ENCODE measurements around the gene ITPR3. TPM values are rescaled to one million over a fixed set of nuclear protein-coding genes. Genes with fewer than 3 reads are reported as not detected.

Gene ITPR3
- total RNA-seq, 4 donors from 2014 or later, result 11.8 to 25.0 (median 19.6) TPM

DNA sequence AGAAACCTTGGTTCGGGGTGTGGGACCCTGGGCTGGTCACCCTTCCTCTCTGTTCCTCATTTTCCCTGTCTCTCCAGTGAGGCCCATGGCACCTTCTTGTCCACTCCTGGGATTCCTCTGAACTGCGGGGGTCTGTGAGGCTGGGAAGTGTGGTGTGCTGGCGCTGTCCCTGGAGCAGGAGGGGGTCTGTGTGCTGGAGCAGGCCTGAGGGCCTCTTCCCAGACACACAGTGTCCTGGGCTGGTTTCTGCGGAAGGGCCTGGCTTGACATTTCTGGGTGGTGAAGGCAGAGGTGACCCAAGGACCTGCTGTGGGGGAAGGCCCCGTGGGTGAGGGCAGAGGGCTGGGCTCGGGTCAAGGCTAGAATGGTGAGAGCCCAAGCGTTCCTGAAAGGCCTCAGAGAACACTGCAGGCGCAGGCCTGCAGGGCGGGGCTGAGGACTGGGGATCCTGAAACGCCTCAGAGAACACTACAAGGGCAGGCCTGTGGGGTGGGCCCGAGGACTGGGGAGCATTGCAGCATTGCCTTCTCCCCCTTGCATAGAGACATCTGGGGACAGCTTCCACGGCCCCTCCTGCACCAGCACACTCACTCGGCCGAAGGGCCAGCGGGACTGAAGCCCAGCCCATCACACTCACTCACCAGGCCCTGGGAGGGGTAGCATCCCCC, 30.5 kb upstream of the ITPR3 start:
- Histone ChIP-seq H3K4me1 (peaks cover 0 to 31% (median 15%) of the 10 kb centered on the region in 3 donors), H3K27ac (peak overlapping the region in 3 of 4 donors; percentile 52 to 69 (median 60)), H3K27me3 (peaks cover 27% of the 10 kb centered on the region), H3K36me3 (no peaks in the 10 kb centered on the region), H3K4me3 (no peak overlapping the region), H3K9me3 (no peaks in the 10 kb centered on the region)
- ATAC-seq, result no peak
- 65% methylated on average over 4 of the region's 15 CpGs; no CpG with 5 or more reads in 1 of the 2 donors for WGBS, 2 donors (ENCODE audit: low coverage in 1 of 2)
- TF ChIP-seq, protein P1, sequence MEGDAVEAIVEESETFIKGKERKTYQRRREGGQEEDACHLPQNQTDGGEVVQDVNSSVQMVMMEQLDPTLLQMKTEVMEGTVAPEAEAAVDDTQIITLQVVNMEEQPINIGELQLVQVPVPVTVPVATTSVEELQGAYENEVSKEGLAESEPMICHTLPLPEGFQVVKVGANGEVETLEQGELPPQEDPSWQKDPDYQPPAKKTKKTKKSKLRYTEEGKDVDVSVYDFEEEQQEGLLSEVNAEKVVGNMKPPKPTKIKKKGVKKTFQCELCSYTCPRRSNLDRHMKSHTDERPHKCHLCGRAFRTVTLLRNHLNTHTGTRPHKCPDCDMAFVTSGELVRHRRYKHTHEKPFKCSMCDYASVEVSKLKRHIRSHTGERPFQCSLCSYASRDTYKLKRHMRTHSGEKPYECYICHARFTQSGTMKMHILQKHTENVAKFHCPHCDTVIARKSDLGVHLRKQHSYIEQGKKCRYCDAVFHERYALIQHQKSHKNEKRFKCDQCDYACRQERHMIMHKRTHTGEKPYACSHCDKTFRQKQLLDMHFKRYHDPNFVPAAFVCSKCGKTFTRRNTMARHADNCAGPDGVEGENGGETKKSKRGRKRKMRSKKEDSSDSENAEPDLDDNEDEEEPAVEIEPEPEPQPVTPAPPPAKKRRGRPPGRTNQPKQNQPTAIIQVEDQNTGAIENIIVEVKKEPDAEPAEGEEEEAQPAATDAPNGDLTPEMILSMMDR (IDR thresholded peaks at IDR 0.05), result no peak
- no peak for TF ChIP-seq POLR2AphosphoS5 (IDR thresholded peaks at IDR 0.05)
- no peak for TF ChIP-seq EP300 (IDR thresholded peaks at IDR 0.05)
- no peak for TF ChIP-seq POLR2A (IDR thresholded peaks at IDR 0.05)

DNA sequence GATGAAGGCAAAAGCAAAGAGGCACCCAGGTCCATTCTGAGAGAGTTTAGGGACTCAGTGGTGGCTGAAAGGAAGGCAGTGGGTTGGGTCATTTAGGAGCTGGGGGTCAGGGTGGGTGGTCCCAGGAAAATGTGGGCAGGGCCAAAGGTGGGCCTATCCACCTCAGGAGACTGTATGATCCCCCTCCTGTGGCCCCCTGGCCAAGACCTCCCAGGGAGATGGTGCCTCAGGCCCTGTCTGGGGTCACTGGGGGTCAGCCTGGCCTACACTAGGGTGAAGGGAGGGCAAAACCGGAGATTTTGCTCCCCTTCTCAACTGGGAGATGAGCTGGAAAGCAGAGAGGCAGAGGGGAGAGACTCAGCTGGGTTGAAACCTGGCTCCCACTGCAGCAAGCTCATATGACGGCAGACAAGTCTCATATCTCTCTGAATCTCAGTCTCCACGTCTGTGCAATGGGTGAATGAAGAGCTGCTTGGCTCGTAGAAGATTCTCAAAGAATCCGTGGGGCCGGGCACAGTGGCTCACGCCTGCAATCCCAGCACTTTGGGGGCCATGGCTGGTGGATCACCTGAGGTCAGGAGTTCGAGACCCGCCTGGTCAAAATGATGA, 29.6 kb upstream of the ITPR3 start:
- no peak for ATAC-seq
- Histone ChIP-seq H3K4me1 (peaks cover 0 to 26% (median 15%) of the 10 kb centered on the region in 3 donors), H3K4me3 (no peak overlapping the region), H3K27ac (peak overlapping the region in 3 of 4 donors; percentile 52 to 69 (median 60)), H3K27me3 (peaks cover 27% of the 10 kb centered on the region), H3K36me3 (no peaks in the 10 kb centered on the region), H3K9me3 (no peaks in the 10 kb centered on the region)
- TF ChIP-seq, protein P1 (IDR thresholded peaks at IDR 0.05), result no peak
- TF ChIP-seq EP300 (IDR thresholded peaks at IDR 0.05) (no peak), POLR2A (IDR thresholded peaks at IDR 0.05) (no peak), POLR2AphosphoS5 (IDR thresholded peaks at IDR 0.05) (no peak)
- 96 to 100% methylated on average over 2 to 4 of the region's 9 CpGs for WGBS, 2 donors (ENCODE audit: low coverage in 1 of 2)

DNA sequence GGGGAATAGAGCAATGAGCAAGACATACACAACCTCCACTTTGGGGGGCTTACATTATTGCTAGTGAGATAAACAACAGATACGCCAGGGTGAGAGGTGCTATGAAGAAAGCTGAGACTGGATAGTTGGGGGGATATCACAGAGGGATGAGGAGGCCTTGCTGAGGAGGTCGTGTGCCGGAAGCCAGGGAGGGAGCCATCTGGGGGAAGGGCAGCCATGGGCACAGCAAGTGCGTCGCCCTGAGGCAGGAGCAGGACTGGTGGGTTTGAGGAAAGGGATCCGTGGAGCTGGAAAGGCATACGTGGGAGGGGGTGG, 28.9 kb upstream of the ITPR3 start:
- H3K4me1 ChIP-seq, result peaks cover 0 to 26% (median 15%) of the 10 kb centered on the region in 3 donors
- H3K36me3 ChIP-seq, result no peaks in the 10 kb centered on the region
- H3K4me3 ChIP-seq, result no peak overlapping the region
- WGBS, 2 donors (ENCODE audit: low coverage in 1 of 2), result 84 to 86% methylated on average over 4 to 7 of the region's 7 CpGs
- H3K27me3 ChIP-seq, result peaks cover 27% of the 10 kb centered on the region
- no peaks in the 10 kb centered on the region for H3K9me3 ChIP-seq
- TF ChIP-seq POLR2AphosphoS5 (IDR thresholded peaks at IDR 0.05) (no peak), EP300 (IDR thresholded peaks at IDR 0.05) (no peak), POLR2A (IDR thresholded peaks at IDR 0.05) (no peak)
- TF ChIP-seq, protein P1 (IDR thresholded peaks at IDR 0.05), result no peak
- no peak overlapping the region for H3K27ac ChIP-seq
- ATAC-seq, result no peak

DNA sequence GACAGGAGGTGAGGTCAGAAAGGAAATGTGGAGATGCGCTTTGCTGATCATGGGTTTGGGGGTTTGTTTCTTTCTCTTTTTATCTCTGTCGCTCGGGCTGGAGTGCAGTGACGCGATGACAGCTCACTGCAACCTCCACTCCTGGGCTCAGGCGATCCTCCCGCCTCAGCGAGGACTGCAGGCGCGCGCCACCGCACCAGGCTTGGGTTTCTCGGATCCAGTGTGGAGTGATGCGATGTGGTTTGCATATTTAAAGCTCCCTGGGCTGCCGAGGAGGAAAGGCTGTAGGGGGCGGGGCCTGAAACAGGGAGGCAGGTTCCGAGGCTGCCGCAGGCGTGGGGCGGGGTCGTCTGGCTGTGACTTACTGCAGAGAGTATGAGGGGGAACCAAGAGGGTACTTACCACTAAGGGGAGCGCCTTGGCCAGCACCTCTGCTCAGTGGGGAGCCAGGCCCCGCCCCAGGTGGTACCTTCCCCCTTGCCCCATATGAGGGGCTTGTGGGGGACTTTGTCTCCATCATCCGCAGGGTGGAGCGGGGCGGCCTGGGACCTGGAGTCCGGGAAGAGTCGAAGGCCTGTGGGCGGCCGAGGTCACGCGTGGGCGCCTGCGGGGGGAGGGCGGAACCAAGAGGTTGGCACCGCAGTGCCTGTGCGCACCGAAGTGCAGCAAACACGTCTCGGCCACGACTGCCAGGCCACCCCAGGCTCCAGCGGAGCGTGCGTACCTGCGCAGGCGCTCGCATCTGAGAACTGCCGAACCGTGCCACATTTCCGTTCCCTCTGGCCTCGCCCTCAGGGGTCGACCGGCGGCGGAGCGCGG, 28.3 kb upstream of the ITPR3 start:
- Histone ChIP-seq H3K27ac (no peak overlapping the region), H3K4me3 (peak overlapping the region in 1 of 2 donors; percentile 20), H3K9me3 (no peaks in the 10 kb centered on the region), H3K27me3 (peaks cover 27% of the 10 kb centered on the region), H3K4me1 (peaks cover 0 to 26% (median 15%) of the 10 kb centered on the region in 3 donors), H3K36me3 (no peaks in the 10 kb centered on the region)
- no peak for ATAC-seq
- TF ChIP-seq EP300 (IDR thresholded peaks at IDR 0.05), result no peak
- WGBS, 2 donors (ENCODE audit: low coverage in 1 of 2), result 40 to 70% methylated on average over 2 to 3 of the region's 57 CpGs

DNA sequence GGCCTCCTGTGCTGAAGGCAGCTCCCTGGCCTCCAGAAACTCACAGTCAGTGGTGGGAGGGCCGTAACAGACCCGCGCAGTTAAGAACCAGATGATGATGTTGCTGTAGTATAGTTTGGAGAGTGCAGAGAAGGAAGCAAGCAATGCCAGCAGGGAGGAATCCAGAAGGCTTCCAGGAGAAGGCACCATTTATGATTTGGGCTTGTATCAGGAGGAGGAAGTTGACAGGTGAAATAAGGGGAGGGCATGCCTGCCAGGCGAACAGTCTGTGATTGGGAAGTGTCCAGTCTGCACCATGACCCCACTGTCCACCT, 27.8 kb upstream of the ITPR3 start:
- Histone ChIP-seq H3K9me3 (no peaks in the 10 kb centered on the region), H3K27ac (no peak overlapping the region), H3K36me3 (no peaks in the 10 kb centered on the region), H3K27me3 (peaks cover 27% of the 10 kb centered on the region), H3K4me3 (peak overlapping the region in 1 of 2 donors; percentile 20), H3K4me1 (peaks cover 0 to 26% (median 15%) of the 10 kb centered on the region in 3 donors)
- 80 to 86% methylated on average over 1 of the region's 4 CpGs for WGBS, 2 donors (ENCODE audit: low coverage in 1 of 2)
- TF ChIP-seq, protein P1 (IDR thresholded peaks at IDR 0.05), result no peak
- TF ChIP-seq POLR2A (IDR thresholded peaks at IDR 0.05), result no peak
- TF ChIP-seq EP300 (IDR thresholded peaks at IDR 0.05), result no peak
- no peak for TF ChIP-seq POLR2AphosphoS5 (IDR thresholded peaks at IDR 0.05)
- ATAC-seq, result no peak
